Ascending aorta (tissue), 2 donors: ENCODE data around the gene EPHA8. TPM values are rescaled to one million over a fixed set of nuclear protein-coding genes. Genes with fewer than 3 reads are reported as not detected.

Source experiments
- DNase-seq, 2 donors: peaks; one replicate each; pipeline ENCODE4 v3.0.0-alpha.2; 2019; ENCODE audit warnings: low spot score in 2 of 2
- H3K27ac ChIP-seq, 2 donors: fragments of 200-600 bp; sonication (generic); one replicate each; pipeline ENCODE4 v1.5.1; 2016 to 2017; ENCODE audit warnings: mild to moderate bottlenecking in 1 of 2
- H3K27me3 ChIP-seq: fragments of 200-600 bp; sonication (generic); one replicate; pipeline ENCODE4 v1.5.1; 2017
- H3K36me3 ChIP-seq, 2 donors: fragments of 200-600 bp; sonication (generic); one replicate each; pipeline ENCODE4 v1.5.1; 2016
- H3K4me1 ChIP-seq, 2 donors: fragments of 200-600 bp; sonication (generic); one replicate each; pipeline ENCODE4 v1.5.1; 2016 to 2017; ENCODE audit warnings: mild to moderate bottlenecking in 1 of 2
- H3K4me3 ChIP-seq, 2 donors: fragments of 200-600 bp; sonication (generic); one replicate each; pipeline ENCODE4 v1.5.1; 2016 to 2017; ENCODE audit warnings: mild to moderate bottlenecking in 1 of 2
- H3K9me3 ChIP-seq, 2 donors: fragments of 200-600 bp; sonication (generic); one replicate each; pipeline ENCODE4 v1.5.1; 2016
- CTCF ChIP-seq, 3 experiments: fragments of 200-600 bp in 2 of 3; fragments of 450-650 bp in 1 of 3; sonication (generic) in 2 of 3; IDR thresholded peaks; one replicate each; pipeline ENCODE4 v1.5.1; 2016 to 2019; ENCODE audit warnings: antibody characterized with exemption in 3 of 3, mild to moderate bottlenecking in 1 of 3, moderate library complexity in 1 of 3
- intact Hi-C: fragments of 100-400 bp; cut with DNase I; formaldehyde crosslinking; loops from one replicate; pipeline ENCODE4 v1.15.1; 2023
- total RNA-seq: library from RNA; depleted of rRNA; stranded (reverse); fragments of >200 nt; gene quantifications from one replicate; pipeline ENCODE4 v1.1.0, GENCODE V29; 2016

Gene EPHA8
- total RNA-seq, 1 donor from 2014 or later, result not detected

- Histone ChIP-seq H3K4me1 (no peaks in the 10 kb centered on the region), H3K27me3 (no peaks in the 10 kb centered on the region), H3K27ac (no peak overlapping the region), H3K9me3 (no peaks in the 10 kb centered on the region), H3K36me3 (no peaks in the 10 kb centered on the region), H3K4me3 (no peak overlapping the region)
- DNase-seq, result no peak
- TF ChIP-seq CTCF (IDR thresholded peaks at IDR 0.05), result no peak
- intact Hi-C loops, result no loop called here
These were observed 19.7 kb downstream of the EPHA8 start for GRCh38 chr1:22582661-22583635.

GRCh38 chr1:22584001-22584562 is 20.8 kb downstream of the EPHA8 start:
- Histone ChIP-seq H3K27ac (no peak overlapping the region), H3K4me3 (no peak overlapping the region), H3K9me3 (no peaks in the 10 kb centered on the region), H3K36me3 (no peaks in the 10 kb centered on the region), H3K27me3 (no peaks in the 10 kb centered on the region), H3K4me1 (no peaks in the 10 kb centered on the region)
- TF ChIP-seq CTCF (IDR thresholded peaks at IDR 0.05), result no peak
- no peak for DNase-seq
- intact Hi-C loops, result no loop called here

GRCh38 chr1:22584970-22585369 is 21.7 kb downstream of the EPHA8 start:
- H3K4me3 ChIP-seq, result no peak overlapping the region
- intact Hi-C loops, result no loop called here
- TF ChIP-seq CTCF (IDR thresholded peaks at IDR 0.05), result no peak
- H3K27ac ChIP-seq, result no peak overlapping the region
- no peaks in the 10 kb centered on the region for H3K27me3 ChIP-seq
- no peak for DNase-seq
- no peaks in the 10 kb centered on the region for H3K36me3 ChIP-seq
- no peaks in the 10 kb centered on the region for H3K9me3 ChIP-seq
- no peaks in the 10 kb centered on the region for H3K4me1 ChIP-seq

GRCh38 chr1:22585471-22585870 is 22.2 kb downstream of the EPHA8 start:
- no peaks in the 10 kb centered on the region for H3K9me3 ChIP-seq
- H3K27me3 ChIP-seq, result no peaks in the 10 kb centered on the region
- no peaks in the 10 kb centered on the region for H3K4me1 ChIP-seq
- intact Hi-C loops, result no loop called here
- DNase-seq, result no peak
- no peak overlapping the region for H3K27ac ChIP-seq
- no peak for TF ChIP-seq CTCF (IDR thresholded peaks at IDR 0.05)
- no peak overlapping the region for H3K4me3 ChIP-seq
- no peaks in the 10 kb centered on the region for H3K36me3 ChIP-seq

- H3K36me3 ChIP-seq, result no peaks in the 10 kb centered on the region
- no peak overlapping the region for H3K4me3 ChIP-seq
- no peak for DNase-seq
- no peaks in the 10 kb centered on the region for H3K27me3 ChIP-seq
- H3K9me3 ChIP-seq, result no peaks in the 10 kb centered on the region
- intact Hi-C loops, result no loop called here
- no peaks in the 10 kb centered on the region for H3K4me1 ChIP-seq
- TF ChIP-seq CTCF (IDR thresholded peaks at IDR 0.05), result no peak
- no peak overlapping the region for H3K27ac ChIP-seq
These were observed 23.3 kb downstream of the EPHA8 start for GRCh38 chr1:22586356-22587130.
